HG03469 (cell line): Measurements from ENCODE around the gene PTPN2.
"Not testable (repeated sequence)": the region's sequence is repeated elsewhere in the genome, so short reads cannot be mapped to it uniquely, and the experiment has no call there.

Experiments
- ATAC-seq: cut with Tn5 transposase; IDR thresholded peaks from one replicate; pipeline ENCODE4 v1.9.1; 2021; ENCODE audit warnings: mild to moderate bottlenecking, moderate library complexity, moderate number of reproducible peaks; ENCODE audit not compliant: unreplicated experiment

Gene PTPN2

GRCh38 chr18:12895014-12895413, 11.0 kb upstream of the PTPN2 start:
- ATAC-seq = no peak

- no peak for ATAC-seq
These were observed 7.5 kb upstream of the PTPN2 start for GRCh38 chr18:12891561-12891960.

- no peak for ATAC-seq
These were observed 6.9 kb upstream of the PTPN2 start for GRCh38 chr18:12890964-12891363.

DNA sequence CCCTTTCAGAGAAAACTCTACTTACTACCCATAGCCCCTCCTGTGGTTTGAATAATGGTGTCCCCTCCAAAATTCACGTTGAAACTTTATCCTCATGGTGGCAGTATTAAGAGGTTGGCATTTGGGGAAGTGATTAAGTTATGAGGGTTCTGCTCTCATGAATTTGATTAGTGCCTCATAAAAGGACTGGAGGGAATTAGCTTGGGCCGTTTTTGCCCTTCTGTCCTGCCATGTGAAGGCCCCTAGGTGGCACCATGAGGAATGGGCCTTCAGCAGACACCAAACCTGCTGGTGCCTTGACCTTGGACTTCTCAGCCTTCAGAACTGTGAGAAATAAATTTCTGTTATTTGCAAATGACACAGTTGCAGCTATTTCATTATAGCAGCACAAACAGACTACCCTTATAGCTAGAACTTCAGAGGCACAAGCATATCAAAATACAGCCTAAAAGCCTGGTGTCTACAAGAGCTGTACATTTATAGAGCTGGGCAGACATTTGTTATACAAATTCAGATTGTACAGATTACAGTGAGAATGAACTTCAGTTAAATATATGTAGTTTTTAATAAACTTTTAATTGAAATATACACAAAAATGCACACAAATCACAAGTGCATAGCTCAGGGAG, 2.6 kb upstream of the PTPN2 start:
- no peak for ATAC-seq

- ATAC-seq = no peak
These were observed 1.5 kb upstream of the PTPN2 start for GRCh38 chr18:12885500-12885899.

- ATAC-seq = no peak
These were observed 628 bp upstream of the PTPN2 start for GRCh38 chr18:12884406-12885323.

DNA sequence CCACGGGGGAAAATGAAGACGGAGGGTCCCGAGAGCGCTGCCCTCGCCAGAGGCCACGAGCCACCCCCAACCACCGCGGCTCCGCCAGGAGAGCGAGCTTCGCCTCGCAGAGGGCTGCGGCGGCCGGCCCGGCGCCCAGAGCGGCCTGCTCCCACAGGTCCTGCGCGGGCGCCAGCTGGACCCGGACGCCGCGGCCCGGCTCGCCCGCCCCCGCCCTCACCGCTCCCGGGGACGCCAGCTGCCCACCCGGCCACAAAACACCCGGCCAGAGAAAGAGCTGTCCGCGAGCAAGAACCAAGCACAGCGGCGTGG, 709 bp downstream of the PTPN2 start:
- ATAC-seq = no peak

- ATAC-seq = no peak
These were observed 1.3 kb downstream of the PTPN2 start for GRCh38 chr18:12882453-12883371.

GRCh38 chr18:12880541-12880910, 3.5 kb downstream of the PTPN2 start:
- no peak for ATAC-seq

DNA sequence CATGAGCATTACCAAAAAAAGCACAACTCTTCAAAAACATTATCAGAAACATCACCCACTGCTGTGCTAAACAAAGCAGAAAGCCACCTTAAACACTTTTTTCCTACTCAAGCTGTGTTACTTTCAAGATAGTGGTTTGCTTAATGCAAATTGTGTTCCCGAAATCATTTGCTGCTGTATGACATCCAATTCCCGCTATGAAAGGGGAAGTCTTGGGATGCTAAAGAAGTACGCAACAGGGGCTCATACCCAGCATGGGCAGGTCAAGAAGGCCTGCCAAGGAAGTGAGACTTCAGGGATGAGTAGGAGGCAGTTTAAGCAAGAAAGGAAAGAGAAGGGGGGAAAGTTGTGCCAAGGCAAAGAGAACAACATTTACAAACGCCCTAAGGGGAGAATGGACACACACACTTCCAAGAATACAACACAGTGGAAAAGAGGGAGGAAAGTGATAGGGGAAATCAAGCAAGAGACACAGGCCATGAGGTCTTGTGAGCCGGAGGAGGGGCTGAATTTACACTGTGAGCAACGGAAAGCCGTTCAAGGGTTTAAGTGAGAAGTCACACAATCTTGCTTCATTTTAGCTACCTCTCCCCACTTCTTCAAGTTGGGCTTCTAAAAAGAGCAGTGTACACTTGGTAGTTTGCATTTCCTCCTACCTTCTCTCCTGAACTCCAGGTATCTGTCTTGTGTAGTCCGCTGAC, 4.0 kb downstream of the PTPN2 start:
- no peak for ATAC-seq

GRCh38 chr18:12874992-12875391, 9.0 kb downstream of the PTPN2 start:
- not testable (repeated sequence) for ATAC-seq

DNA sequence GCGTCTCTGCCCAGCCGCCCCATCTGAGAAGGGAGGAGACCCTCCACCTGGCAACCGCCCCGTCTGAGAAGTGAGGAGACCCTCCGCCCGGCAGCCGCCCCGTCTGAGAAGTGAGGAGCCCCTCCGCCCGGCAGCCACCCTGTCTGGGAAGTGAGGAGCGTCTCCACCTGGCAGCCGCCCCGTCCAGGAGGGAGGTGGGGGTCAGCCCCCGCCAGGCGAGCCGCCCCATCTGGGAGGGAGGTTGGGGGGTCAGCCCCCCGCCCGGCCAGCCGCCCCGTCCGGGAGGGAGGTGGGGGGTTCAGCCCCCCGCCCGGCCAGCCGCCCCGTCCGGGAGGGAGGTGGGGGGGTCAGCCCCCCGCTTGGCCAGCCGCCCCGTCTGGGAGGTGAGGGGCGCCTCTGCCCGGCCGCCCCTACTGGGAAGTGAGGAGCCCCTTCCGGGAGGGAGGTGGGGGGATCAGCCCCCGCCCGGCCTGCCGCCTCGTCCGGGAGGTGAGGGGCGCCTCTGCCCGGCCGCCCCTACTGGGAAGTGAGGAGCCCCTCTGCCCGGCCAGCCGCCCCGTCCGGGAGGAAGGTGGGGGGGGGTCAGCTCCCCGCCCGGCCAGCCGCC, 10.0 kb downstream of the PTPN2 start:
- ATAC-seq = not testable (repeated sequence)

DNA sequence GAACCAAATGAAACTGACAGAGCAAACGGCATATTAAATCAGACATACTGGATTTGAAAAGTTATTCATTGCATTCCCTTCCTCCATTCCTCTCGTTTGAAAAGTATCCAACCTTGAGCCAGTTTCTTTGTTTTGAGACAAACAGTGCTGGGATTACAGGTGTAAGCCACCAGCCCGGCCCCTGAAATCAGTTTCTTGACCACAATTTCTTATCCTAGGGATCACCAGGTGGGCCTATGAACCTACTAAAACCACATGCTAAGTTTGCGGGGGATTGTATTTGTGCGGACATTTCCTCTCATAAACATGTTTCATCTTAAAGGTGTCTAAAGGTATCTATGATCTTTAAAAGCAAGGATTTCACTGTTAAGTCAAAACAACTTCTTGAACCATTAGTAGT, 11.6 kb downstream of the PTPN2 start:
- ATAC-seq = no peak

- no peak for ATAC-seq
These were observed 15.5 kb downstream of the PTPN2 start for GRCh38 chr18:12868576-12868975.

- ATAC-seq = no peak
These were observed 16.5 kb downstream of the PTPN2 start for GRCh38 chr18:12867441-12868123.

- no peak for ATAC-seq
These were observed 20.3 kb downstream of the PTPN2 start for GRCh38 chr18:12863687-12864216.

DNA sequence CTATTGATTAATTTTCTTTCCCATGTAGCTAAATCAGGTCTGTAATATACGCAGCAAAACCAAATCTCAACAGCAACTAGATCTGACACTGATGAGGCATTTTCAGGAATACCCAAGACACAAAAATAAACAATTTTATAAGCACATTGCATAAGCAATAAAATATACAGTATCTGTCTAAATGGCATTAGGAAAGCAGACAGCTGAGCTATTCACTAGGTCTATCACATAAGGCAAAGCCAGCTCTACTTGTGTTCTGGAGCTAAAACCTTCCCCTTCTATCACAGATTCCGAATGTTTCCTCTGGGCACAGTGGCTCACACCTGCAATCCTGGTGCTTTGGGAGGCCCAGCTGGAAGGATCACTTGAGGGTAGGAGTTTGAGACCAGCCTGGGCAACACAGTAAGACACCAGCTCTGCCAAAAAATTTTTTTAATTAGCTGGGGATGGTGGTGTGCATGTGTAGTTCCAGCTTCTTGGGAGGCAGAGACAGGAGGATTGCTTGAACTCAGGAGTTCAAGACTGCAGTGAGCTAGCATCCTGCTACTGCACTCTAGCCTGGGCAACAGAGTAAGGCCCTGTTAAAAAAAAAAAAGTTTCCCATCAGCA, 21.1 kb downstream of the PTPN2 start:
- no peak for ATAC-seq

DNA sequence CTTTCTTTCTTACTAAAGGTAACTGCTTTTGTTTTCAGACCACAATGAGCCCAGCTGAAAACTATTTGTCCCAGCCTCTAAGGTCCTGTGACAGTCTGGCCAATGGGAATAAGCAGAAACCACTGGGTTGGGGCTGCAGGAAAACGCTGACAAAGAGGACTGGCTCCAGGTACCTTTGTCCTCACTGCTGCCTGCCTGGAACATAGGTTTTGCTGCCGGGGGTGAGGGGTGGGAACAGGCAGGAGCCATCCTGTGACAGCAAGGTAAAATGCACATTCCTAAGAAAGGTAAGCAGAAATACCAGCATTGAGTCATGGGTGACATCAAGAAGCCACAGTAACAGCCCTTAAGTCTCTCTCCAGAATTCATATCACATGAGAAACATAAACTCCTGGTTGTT, 21.6 kb downstream of the PTPN2 start:
- no peak for ATAC-seq

DNA sequence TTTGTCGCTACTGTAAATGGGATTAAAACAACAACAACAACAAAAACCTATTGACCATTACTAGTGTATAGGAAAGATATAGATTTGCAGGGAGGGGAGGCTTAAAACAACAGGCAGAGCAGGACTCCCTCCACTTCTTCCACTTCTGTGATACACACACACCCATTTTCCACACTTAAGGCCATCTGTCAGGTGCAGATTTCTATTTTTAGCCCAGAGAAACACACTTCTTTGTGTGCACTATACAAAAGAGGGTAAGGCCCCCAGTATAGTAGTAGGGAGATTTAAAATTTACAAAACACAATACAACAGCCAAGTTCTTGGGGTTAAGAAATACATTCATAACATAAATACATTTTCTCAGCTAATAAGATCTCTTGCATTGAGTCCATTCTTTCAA, 22.4 kb downstream of the PTPN2 start:
- no peak for ATAC-seq
